AG09309 (cell line): ENCODE results near the gene SIX6.
"Not testable (repeated sequence)": the region's sequence is repeated elsewhere in the genome, so short reads cannot be mapped to it uniquely, and the experiment has no call there.

Experiments used
- DNase-seq: peaks from one replicate; pipeline ENCODE4 v3.0.0-alpha.2; 2010; ENCODE audit warnings: low read depth
- H3K4me3 ChIP-seq: 2 replicates; pipeline ENCODE4 v1.5.1; 2011; ENCODE audit warnings: mild to moderate bottlenecking, low read depth, low read length, moderate library complexity; ENCODE audit not compliant: control insufficient read depth
- TF ChIP-seq, protein P1 (sequence below): IDR thresholded peaks from 2 replicates; pipeline ENCODE4 v1.5.1; 2011; ENCODE audit warnings: mild to moderate bottlenecking, low read depth, low read length, inconsistent platforms; ENCODE audit not compliant: insufficient read depth, control insufficient read depth; ENCODE audit errors: missing control alignments

SIX6 gene

GRCh38 chr14:60508707-60509437 lies at the start of gene SIX6:
TSS of gene SIX6 (plus strand) at chr14:60509146. CDS start at chr14:60509399, 253 bp downstream.
- DNase-seq = no peak
- TF ChIP-seq, protein P1, sequence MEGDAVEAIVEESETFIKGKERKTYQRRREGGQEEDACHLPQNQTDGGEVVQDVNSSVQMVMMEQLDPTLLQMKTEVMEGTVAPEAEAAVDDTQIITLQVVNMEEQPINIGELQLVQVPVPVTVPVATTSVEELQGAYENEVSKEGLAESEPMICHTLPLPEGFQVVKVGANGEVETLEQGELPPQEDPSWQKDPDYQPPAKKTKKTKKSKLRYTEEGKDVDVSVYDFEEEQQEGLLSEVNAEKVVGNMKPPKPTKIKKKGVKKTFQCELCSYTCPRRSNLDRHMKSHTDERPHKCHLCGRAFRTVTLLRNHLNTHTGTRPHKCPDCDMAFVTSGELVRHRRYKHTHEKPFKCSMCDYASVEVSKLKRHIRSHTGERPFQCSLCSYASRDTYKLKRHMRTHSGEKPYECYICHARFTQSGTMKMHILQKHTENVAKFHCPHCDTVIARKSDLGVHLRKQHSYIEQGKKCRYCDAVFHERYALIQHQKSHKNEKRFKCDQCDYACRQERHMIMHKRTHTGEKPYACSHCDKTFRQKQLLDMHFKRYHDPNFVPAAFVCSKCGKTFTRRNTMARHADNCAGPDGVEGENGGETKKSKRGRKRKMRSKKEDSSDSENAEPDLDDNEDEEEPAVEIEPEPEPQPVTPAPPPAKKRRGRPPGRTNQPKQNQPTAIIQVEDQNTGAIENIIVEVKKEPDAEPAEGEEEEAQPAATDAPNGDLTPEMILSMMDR = no peak
- H3K4me3 ChIP-seq = no peak within 1 kb of the TSS

DNA sequence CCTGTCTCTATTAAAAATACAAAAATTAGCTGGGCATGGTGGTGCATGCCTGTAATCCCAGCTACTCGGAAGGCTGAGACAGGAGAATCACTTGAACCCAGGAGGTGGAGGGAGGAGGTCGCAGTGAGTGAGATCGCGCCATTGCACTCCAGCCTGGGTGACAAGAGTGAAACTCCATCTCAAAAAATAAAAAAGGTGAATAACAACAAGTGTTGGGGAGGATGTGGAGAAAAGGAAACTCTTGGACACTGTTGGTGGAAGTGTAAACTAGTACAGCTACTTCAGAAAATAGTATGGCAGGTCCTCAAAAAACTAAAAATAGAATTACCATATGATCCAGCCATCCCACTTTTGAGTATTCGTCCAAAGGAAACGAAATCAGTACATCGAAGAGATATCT lies 28.7 kb upstream of the SIX6 start:
- not testable (repeated sequence) for DNase-seq

GRCh38 chr14:60482743-60483142 lies 26.2 kb upstream of the SIX6 start:
- TF ChIP-seq, protein P1 = no peak
- H3K4me3 ChIP-seq = no peak overlapping the region
- DNase-seq = no peak

More for the DNA sequence above, 28.7 kb upstream of the SIX6 start:
- not testable (repeated sequence) for H3K4me3 ChIP-seq

GRCh38 chr14:60485057-60485597 lies 23.8 kb upstream of the SIX6 start:
- DNase-seq = no peak
- no peak overlapping the region for H3K4me3 ChIP-seq

DNA sequence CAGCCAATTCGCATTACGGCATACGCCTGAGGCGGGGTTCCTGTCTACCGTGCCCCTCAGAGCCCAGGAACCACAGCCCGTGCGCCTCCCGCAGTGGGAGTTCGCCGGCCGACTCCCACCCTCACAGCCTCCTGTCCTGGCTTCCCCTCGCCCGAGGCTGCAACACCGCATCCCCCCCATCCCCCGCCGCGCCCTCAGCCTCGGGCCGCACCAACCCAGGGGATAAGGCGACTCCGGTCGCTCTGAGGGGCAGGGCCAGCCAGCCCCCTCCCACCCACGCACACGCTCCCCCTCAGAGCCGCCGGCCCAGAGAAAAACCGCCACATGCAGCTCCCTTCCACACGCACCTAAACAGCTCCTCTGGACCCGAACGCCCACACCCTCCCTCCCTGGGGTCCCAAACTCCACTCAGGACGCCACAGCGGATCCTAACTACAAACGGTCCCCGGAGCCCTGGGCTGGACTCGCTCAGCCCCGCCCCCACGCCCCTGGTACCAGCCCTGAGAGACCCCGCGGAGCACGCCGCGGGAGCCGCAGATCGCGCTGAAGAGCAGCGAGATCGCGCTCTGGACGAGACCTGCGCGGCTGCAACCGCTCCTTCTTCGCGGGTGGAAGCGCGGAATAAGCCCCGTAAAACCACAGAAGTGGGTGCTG lies 23.2 kb upstream of the SIX6 start, which contains the start of gene C14orf39:
Gene C14orf39 (minus strand): TSS at position 466 of the 654 bp plus-strand sequence. CDS start 985 bp downstream, outside the sequence.
- no peak for DNase-seq
- TF ChIP-seq, protein P1 = no peak
- peak within 1 kb of the TSS; percentile 9 for H3K4me3 ChIP-seq

More at GRCh38 chr14:60485057-60485597, 23.8 kb upstream of the SIX6 start:
- TF ChIP-seq, protein P1 = no peak

- H3K4me3 ChIP-seq = no peak overlapping the region
- DNase-seq = no peak
- TF ChIP-seq, protein P1 = no peak
These were observed 21.7 kb upstream of the SIX6 start for GRCh38 chr14:60487211-60487610.

DNA sequence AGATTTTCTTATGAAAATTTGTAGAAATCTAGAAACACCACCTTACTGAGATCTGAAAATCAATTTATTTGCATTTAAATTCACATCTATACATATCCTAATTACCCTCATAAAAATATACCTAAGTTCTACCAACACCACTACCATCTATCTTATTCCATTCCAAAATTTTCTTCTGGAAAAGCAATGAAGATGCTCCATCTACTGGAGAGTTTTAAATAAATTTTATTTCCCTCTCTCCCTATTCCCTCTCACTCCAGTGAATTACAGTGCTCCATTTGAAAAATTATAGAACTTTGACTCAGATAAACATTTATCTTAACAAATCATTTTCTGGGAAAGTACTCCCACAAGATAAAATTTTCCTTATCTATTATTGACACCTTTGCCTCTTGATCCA lies 20.8 kb upstream of the SIX6 start:
- no peak for DNase-seq
- TF ChIP-seq, protein P1 = no peak
- H3K4me3 ChIP-seq = no peak overlapping the region
